Measurements from ENCODE around the gene ADM.

The ADM gene

GRCh38 chr11:10310301-10310841, 5.5 kb downstream of the ADM start:
- no peak for DNase-seq

- DNase-seq = no peak
Observed at GRCh38 chr11:10311802-10312201, 6.9 kb downstream of the ADM start.

GRCh38 chr11:10314199-10315072, 9.6 kb downstream of the ADM start:
- no peak for DNase-seq

GRCh38 chr11:10315083-10315482, 10.2 kb downstream of the ADM start:
- no peak for DNase-seq

- no peak for DNase-seq
Observed at GRCh38 chr11:10317151-10317755, 12.4 kb downstream of the ADM start.

- no peak for DNase-seq
Observed at GRCh38 chr11:10317776-10318526, 13.1 kb downstream of the ADM start.

- DNase-seq = no peak
Observed at GRCh38 chr11:10318527-10318802, 13.6 kb downstream of the ADM start.

- DNase-seq = no peak
Observed at GRCh38 chr11:10319702-10320558, 15.1 kb downstream of the ADM start.

GRCh38 chr11:10320736-10321465, 16.0 kb downstream of the ADM start:
- no peak for DNase-seq

GRCh38 chr11:10322401-10322800, 17.5 kb downstream of the ADM start:
- DNase-seq = no peak

- no peak for DNase-seq
Observed at GRCh38 chr11:10322830-10323792, 18.2 kb downstream of the ADM start.

- no peak for DNase-seq
Observed at GRCh38 chr11:10323793-10324170, 18.9 kb downstream of the ADM start.

GRCh38 chr11:10324474-10324873, 19.6 kb downstream of the ADM start:
- no peak for DNase-seq

- DNase-seq = no peak
Observed at GRCh38 chr11:10325277-10326011, 20.6 kb downstream of the ADM start.

- no peak for DNase-seq
Observed at GRCh38 chr11:10326012-10326964, 21.4 kb downstream of the ADM start.

GRCh38 chr11:10327254-10327653, 22.4 kb downstream of the ADM start:
- DNase-seq = no peak

- no peak for DNase-seq
Observed at GRCh38 chr11:10328314-10329098, 23.6 kb downstream of the ADM start.

GRCh38 chr11:10329356-10329755, 24.5 kb downstream of the ADM start:
- no peak for DNase-seq
